Measurements from ENCODE around the gene COBLL1. TPM values are rescaled to one million over a fixed set of nuclear protein-coding genes. Genes with fewer than 3 reads are reported as not detected.

The COBLL1 gene
- total RNA-seq, 1 donor from 2014 or later = 89.4 TPM

- TF ChIP-seq CTCF (IDR thresholded peaks at IDR 0.05) = no peak
- no peaks in the 10 kb centered on the region for H3K4me1 ChIP-seq
- no peak for ATAC-seq
- no peaks in the 10 kb centered on the region for H3K9me3 ChIP-seq
- no peak for DNase-seq
- H3K27me3 ChIP-seq (ENCODE audit: low read depth) = no peaks in the 10 kb centered on the region
- peaks cover 28% of the 10 kb centered on the region for H3K36me3 ChIP-seq
- no peak overlapping the region for H3K4me3 ChIP-seq
- intact Hi-C loops (cut with DNase I) = no loop called here
- no peak overlapping the region for H3K27ac ChIP-seq
Observed at GRCh38 chr2:164706522-164706921, 135.1 kb downstream of the COBLL1 start.

- peak; percentile 58 for DNase-seq
- no peaks in the 10 kb centered on the region for H3K27me3 ChIP-seq (ENCODE audit: low read depth)
Observed at GRCh38 chr2:164705412-164706167, 136.0 kb downstream of the COBLL1 start.

GRCh38 chr2:164703915-164704706 is 137.5 kb downstream of the COBLL1 start:
- intact Hi-C loops (cut with DNase I) = no loop called here
- H3K27me3 ChIP-seq (ENCODE audit: low read depth) = no peaks in the 10 kb centered on the region
- H3K4me3 ChIP-seq = no peak overlapping the region
- no peak for TF ChIP-seq CTCF (IDR thresholded peaks at IDR 0.05)
- DNase-seq (no peak), ATAC-seq (peak in 1 of 2 donors; percentile 54)
- no peak overlapping the region for H3K27ac ChIP-seq
- H3K4me1 ChIP-seq = no peaks in the 10 kb centered on the region
- no peaks in the 10 kb centered on the region for H3K9me3 ChIP-seq
- peaks cover 34% of the 10 kb centered on the region for H3K36me3 ChIP-seq

More at GRCh38 chr2:164705412-164706167, 136.0 kb downstream of the COBLL1 start:
- peaks cover 32% of the 10 kb centered on the region for H3K36me3 ChIP-seq
- no peaks in the 10 kb centered on the region for H3K4me1 ChIP-seq
- intact Hi-C loops (cut with DNase I) = no loop called here
- no peak for TF ChIP-seq CTCF (IDR thresholded peaks at IDR 0.05)
- H3K4me3 ChIP-seq = no peak overlapping the region
- H3K27ac ChIP-seq = no peak overlapping the region
- no peak for ATAC-seq
- no peaks in the 10 kb centered on the region for H3K9me3 ChIP-seq

GRCh38 chr2:164701565-164701964 is 140.1 kb downstream of the COBLL1 start:
- intact Hi-C loops (cut with DNase I) = no loop called here
- Histone ChIP-seq H3K9me3 (no peaks in the 10 kb centered on the region), H3K27me3 (ENCODE audit: low read depth) (no peaks in the 10 kb centered on the region), H3K4me1 (no peaks in the 10 kb centered on the region), H3K36me3 (peaks cover 34% of the 10 kb centered on the region), H3K27ac (no peak overlapping the region), H3K4me3 (no peak overlapping the region)
- ATAC-seq (no peak), DNase-seq (no peak)
- no peak for TF ChIP-seq CTCF (IDR thresholded peaks at IDR 0.05)

- Histone ChIP-seq H3K36me3 (peaks cover 45% of the 10 kb centered on the region), H3K4me3 (no peak overlapping the region), H3K9me3 (no peaks in the 10 kb centered on the region), H3K27ac (no peak overlapping the region), H3K4me1 (no peaks in the 10 kb centered on the region), H3K27me3 (ENCODE audit: low read depth) (no peaks in the 10 kb centered on the region)
- no peak for TF ChIP-seq CTCF (IDR thresholded peaks at IDR 0.05)
- DNase-seq = no peak
- ATAC-seq = no peak
- intact Hi-C loops (cut with DNase I) = no loop called here
Observed at GRCh38 chr2:164700390-164700789, 141.2 kb downstream of the COBLL1 start.

All from lower lobe of right lung (tissue), 2 donors.